H9 (cell line): ENCODE data around the gene TTC12. TPM values are rescaled to one million over a fixed set of nuclear protein-coding genes. Genes with fewer than 3 reads are reported as not detected.

ENCODE experiments used
- DNase-seq: peaks from one replicate; pipeline ENCODE4 v3.0.0-alpha.2; 2017
- H2AFZ ChIP-seq: one replicate; pipeline ENCODE4 v1.6.1; 2013; ENCODE audit warnings: mild to moderate bottlenecking, low read length, control low read depth, moderate library complexity
- H2AK5ac ChIP-seq: 2 replicates; pipeline ENCODE4 v1.6.1; 2013; ENCODE audit warnings: low read length, control low read depth, mixed read lengths; ENCODE audit not compliant: insufficient read length
- H2BK120ac ChIP-seq: one replicate; pipeline ENCODE4 v1.6.1; 2013; ENCODE audit warnings: low read depth, mild to moderate bottlenecking, low read length, control low read depth, inconsistent platforms; ENCODE audit not compliant: poor library complexity, severe bottlenecking
- H2BK12ac ChIP-seq: 2 replicates; pipeline ENCODE4 v1.6.1; 2013; ENCODE audit warnings: low read length, control low read depth, mixed read lengths, low read depth; ENCODE audit not compliant: insufficient read length
- H2BK15ac ChIP-seq: 2 replicates; pipeline ENCODE4 v1.6.1; 2013; ENCODE audit warnings: low read depth, low read length, control low read depth
- H2BK20ac ChIP-seq: one replicate; pipeline ENCODE4 v1.6.1; 2013; ENCODE audit warnings: low read depth, mild to moderate bottlenecking, low read length, control low read depth, inconsistent platforms; ENCODE audit not compliant: poor library complexity, severe bottlenecking
- H2BK5ac ChIP-seq: 2 replicates; pipeline ENCODE4 v1.6.1; 2013; ENCODE audit warnings: low read length, control low read depth, mixed read lengths; ENCODE audit not compliant: insufficient read length
- H3K14ac ChIP-seq: 2 replicates; pipeline ENCODE4 v1.6.1; 2013; ENCODE audit warnings: low read length, control low read depth; ENCODE audit not compliant: insufficient read depth
- H3K18ac ChIP-seq: 2 replicates; pipeline ENCODE4 v1.6.1; 2013; ENCODE audit warnings: low read depth, mild to moderate bottlenecking, mixed read lengths, low read length, control low read depth; ENCODE audit not compliant: insufficient read length
- H3K23ac ChIP-seq: 2 replicates; pipeline ENCODE4 v1.6.1; 2013; ENCODE audit warnings: low read length, control low read depth, mixed read lengths, low read depth; ENCODE audit not compliant: insufficient read length
- H3K23me2 ChIP-seq: 2 replicates; pipeline ENCODE4 v1.6.1; 2013; ENCODE audit warnings: low read depth, mild to moderate bottlenecking, mixed read lengths, low read length, control low read depth; ENCODE audit not compliant: insufficient read length, poor library complexity, severe bottlenecking
- H3K27ac ChIP-seq: 2 replicates; pipeline ENCODE4 v1.5.1; 2013; ENCODE audit warnings: low read length, control low read depth, mixed read lengths, low read depth; ENCODE audit not compliant: insufficient read length
- H3K27me3 ChIP-seq: 2 replicates; pipeline ENCODE4 v1.6.1; 2013; ENCODE audit warnings: low read length, control low read depth, inconsistent platforms; ENCODE audit not compliant: insufficient read depth
- H3K4ac ChIP-seq: 2 replicates; pipeline ENCODE4 v1.6.1; 2013; ENCODE audit warnings: low read depth, mild to moderate bottlenecking, control low read depth, inconsistent platforms, low read length, moderate library complexity
- H3K4me1 ChIP-seq: 2 replicates; pipeline ENCODE4 v1.6.1; 2013; ENCODE audit warnings: low read length, control low read depth, inconsistent platforms; ENCODE audit not compliant: insufficient read depth
- H3K4me2 ChIP-seq: 2 replicates; pipeline ENCODE4 v1.6.1; 2013; ENCODE audit warnings: low read length, control low read depth, mixed read lengths; ENCODE audit not compliant: insufficient read length, insufficient read depth
- H3K56ac ChIP-seq: 2 replicates; pipeline ENCODE4 v1.6.1; 2013; ENCODE audit warnings: low read depth, mild to moderate bottlenecking, mixed read lengths, low read length, control low read depth; ENCODE audit not compliant: insufficient read length
- H3K79me1 ChIP-seq: 2 replicates; pipeline ENCODE4 v1.6.1; 2013; ENCODE audit warnings: low read depth, mild to moderate bottlenecking, moderate library complexity, low read length, control low read depth, inconsistent platforms; ENCODE audit not compliant: insufficient read depth, poor library complexity, severe bottlenecking
- H3K79me2 ChIP-seq: 2 replicates; pipeline ENCODE4 v1.6.1; 2013; ENCODE audit warnings: low read length, control low read depth, inconsistent platforms; ENCODE audit not compliant: insufficient read depth
- H3K9ac ChIP-seq: 2 replicates; pipeline ENCODE4 v1.6.1; 2013; ENCODE audit warnings: low read length, control low read depth, mixed read lengths; ENCODE audit not compliant: insufficient read length; ENCODE audit errors: extremely low read depth
- H3K9me3 ChIP-seq: one replicate; pipeline ENCODE4 v1.6.1; 2013; ENCODE audit warnings: low read depth, low read length, inconsistent platforms; ENCODE audit not compliant: control insufficient read depth
- H3T11ph ChIP-seq: one replicate; pipeline ENCODE4 v1.6.1; 2013; ENCODE audit warnings: mild to moderate bottlenecking, low read length, control low read depth, inconsistent platforms
- H4K20me1 ChIP-seq: one replicate; pipeline ENCODE4 v1.6.1; 2013; ENCODE audit not compliant: control insufficient read depth, insufficient read length, insufficient read depth
- H4K5ac ChIP-seq: 2 replicates; pipeline ENCODE4 v1.6.1; 2013; ENCODE audit warnings: low read depth, mild to moderate bottlenecking, mixed read lengths, low read length, control low read depth; ENCODE audit not compliant: insufficient read length
- H4K8ac ChIP-seq: replicated peaks from 2 replicates; pipeline ENCODE4 v1.6.1; 2013; ENCODE audit warnings: low read length, control low read depth, mixed read lengths, low read depth; ENCODE audit not compliant: insufficient read length
- H4K91ac ChIP-seq: 2 replicates; pipeline ENCODE4 v1.6.1; 2013; ENCODE audit warnings: low read depth, mild to moderate bottlenecking, moderate library complexity, mixed read lengths, low read length, control low read depth; ENCODE audit not compliant: insufficient read length
- H3K27ac Mint-ChIP-seq, 3 experiments: 2 replicates in 2 of 3; 3 replicates in 1 of 3; pipeline ENCODE4 v1.8.0; 2020 to 2021; ENCODE audit warnings: mixed read lengths in 3 of 3, mild to moderate bottlenecking in 1 of 3, moderate library complexity in 1 of 3
- H3K27me3 Mint-ChIP-seq: 2 replicates; pipeline ENCODE4 v1.8.0; 2021; ENCODE audit warnings: low read depth, mild to moderate bottlenecking, moderate library complexity, mixed read lengths
- H3K36me3 Mint-ChIP-seq, 3 experiments: 2 replicates in 2 of 3; 3 replicates in 1 of 3; pipeline ENCODE4 v1.8.0; 2020 to 2021; ENCODE audit warnings: low read depth in 3 of 3, mixed read lengths in 3 of 3; ENCODE audit not compliant: insufficient read depth in 1 of 3
- H3K4me1 Mint-ChIP-seq, 2 experiments: 2 replicates each; pipeline ENCODE4 v1.8.0; 2020; ENCODE audit warnings: mixed read lengths in 2 of 2
- H3K4me3 Mint-ChIP-seq, 2 experiments: 2 replicates in 1 of 2; 3 replicates in 1 of 2; pipeline ENCODE4 v1.8.0; 2020 to 2021; ENCODE audit warnings: mild to moderate bottlenecking in 2 of 2, mixed read lengths in 2 of 2, moderate library complexity in 1 of 2
- H3K9me3 Mint-ChIP-seq, 2 experiments: 2 replicates in 1 of 2; 3 replicates in 1 of 2; pipeline ENCODE4 v1.8.0; 2020; ENCODE audit warnings: mild to moderate bottlenecking in 2 of 2, mixed read lengths in 2 of 2, moderate library complexity in 1 of 2
- WGBS: extraction: QIAGEN DNeasy Blood & Tissue Kit; methylation state at CpG from one replicate; pipeline ENCODE4 v1.1.7; 2013; ENCODE audit warnings: missing lambda C conversion rate, low lambda C conversion rate, mixed read lengths; ENCODE audit not compliant: insufficient read length; ENCODE audit errors: extremely low coverage; 5-methylcytosine and 5-hydroxymethylcytosine counted together
- total RNA-seq: library from RNA; stranded (reverse); gene quantifications from 2 replicates; pipeline ENCODE4 v1.2.1, GENCODE V29; 2021
- TF ChIP-seq, protein P1 (sequence below): fragments of 200-600 bp; sonication (generic); conservative IDR thresholded peaks from 3 replicates; pipeline ENCODE4 v1.8.0; 2021; ENCODE audit warnings: antibody characterized with exemption, mild to moderate bottlenecking

Gene TTC12
- total RNA-seq, 1 experiment from 2014 or later = 8.3 TPM

DNA sequence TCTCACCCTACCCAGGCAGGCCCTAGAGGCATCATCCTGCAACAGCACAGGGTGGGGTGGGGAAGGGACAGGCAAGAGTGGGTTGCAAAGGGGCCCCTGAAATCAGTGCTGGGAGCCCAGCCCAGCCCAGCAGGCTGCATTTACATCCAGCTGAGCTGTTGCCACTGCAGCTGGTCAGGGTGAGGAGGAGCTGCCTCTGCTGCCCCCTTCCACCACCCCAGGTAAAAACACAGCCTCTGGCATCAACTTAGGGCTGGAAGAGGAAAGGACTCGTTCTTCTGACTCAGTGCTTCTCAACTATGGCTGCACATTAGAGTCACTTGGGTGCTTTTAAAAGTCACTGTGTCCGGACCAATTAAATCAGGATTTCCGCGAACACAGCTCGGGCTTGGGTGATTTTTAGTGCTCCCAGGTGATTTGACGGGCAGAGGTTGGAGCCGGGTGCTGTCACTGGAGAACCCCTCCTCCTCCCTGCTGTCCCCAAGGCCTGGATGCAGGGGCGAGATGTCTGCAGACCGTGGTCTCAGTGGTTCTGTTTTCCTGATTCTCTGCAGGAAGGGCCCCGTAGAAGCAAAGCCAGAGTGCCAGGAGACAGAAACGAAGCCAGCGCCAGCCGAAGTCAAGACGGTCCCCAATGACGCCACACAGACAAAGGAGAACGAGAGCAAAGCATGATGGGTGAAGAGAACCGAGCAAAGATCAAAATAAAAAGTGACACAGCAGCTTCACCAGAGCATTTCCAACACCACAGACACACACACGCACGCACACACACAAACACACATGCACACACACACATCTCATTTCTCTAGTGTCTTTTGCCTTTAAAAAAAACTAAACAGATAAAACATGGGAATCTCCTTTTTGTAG is 39.4 kb upstream of the TTC12 start:
- H3K27ac Mint-ChIP-seq = no peak overlapping the region
- DNase-seq = peak; percentile 73
- no peak overlapping the region for H3K4ac ChIP-seq

More for the DNA sequence above, 39.4 kb upstream of the TTC12 start:
- H3K79me2 ChIP-seq = no peaks in the 10 kb centered on the region
- H3K56ac ChIP-seq = no peak overlapping the region
- H3K4me2 ChIP-seq = no peak overlapping the region
- no peaks in the 10 kb centered on the region; the same call in 1 of the 2 replicates for H3K27me3 Mint-ChIP-seq
- no peak overlapping the region for H2BK120ac ChIP-seq
- H3T11ph ChIP-seq = no peak overlapping the region
- H3K23ac ChIP-seq = no peak overlapping the region
- no peak overlapping the region for H4K5ac ChIP-seq
- H2AFZ ChIP-seq = no peak overlapping the region
- H3K18ac ChIP-seq = no peak overlapping the region
- H2BK20ac ChIP-seq = no peak overlapping the region
- no peak overlapping the region for H2BK12ac ChIP-seq
- H2BK15ac ChIP-seq = no peak overlapping the region
- H3K23me2 ChIP-seq = no peaks in the 10 kb centered on the region
- no peaks in the 10 kb centered on the region for H3K9me3 ChIP-seq
- H3K9ac ChIP-seq = no peak overlapping the region
- H3K4me1 Mint-ChIP-seq = peaks cover 0 to 4% of the 10 kb centered on the region in 2 experiments; a peak in 1 of 4 replicates
- no peaks in the 10 kb centered on the region for H3K9me3 Mint-ChIP-seq
- H2BK5ac ChIP-seq = no peak overlapping the region
- no peaks in the 10 kb centered on the region for H3K4me1 ChIP-seq
- H3K4me3 Mint-ChIP-seq = no peak overlapping the region
- H3K79me1 ChIP-seq = no peaks in the 10 kb centered on the region
- H4K8ac ChIP-seq = no peak overlapping the region
- TF ChIP-seq, protein P1, sequence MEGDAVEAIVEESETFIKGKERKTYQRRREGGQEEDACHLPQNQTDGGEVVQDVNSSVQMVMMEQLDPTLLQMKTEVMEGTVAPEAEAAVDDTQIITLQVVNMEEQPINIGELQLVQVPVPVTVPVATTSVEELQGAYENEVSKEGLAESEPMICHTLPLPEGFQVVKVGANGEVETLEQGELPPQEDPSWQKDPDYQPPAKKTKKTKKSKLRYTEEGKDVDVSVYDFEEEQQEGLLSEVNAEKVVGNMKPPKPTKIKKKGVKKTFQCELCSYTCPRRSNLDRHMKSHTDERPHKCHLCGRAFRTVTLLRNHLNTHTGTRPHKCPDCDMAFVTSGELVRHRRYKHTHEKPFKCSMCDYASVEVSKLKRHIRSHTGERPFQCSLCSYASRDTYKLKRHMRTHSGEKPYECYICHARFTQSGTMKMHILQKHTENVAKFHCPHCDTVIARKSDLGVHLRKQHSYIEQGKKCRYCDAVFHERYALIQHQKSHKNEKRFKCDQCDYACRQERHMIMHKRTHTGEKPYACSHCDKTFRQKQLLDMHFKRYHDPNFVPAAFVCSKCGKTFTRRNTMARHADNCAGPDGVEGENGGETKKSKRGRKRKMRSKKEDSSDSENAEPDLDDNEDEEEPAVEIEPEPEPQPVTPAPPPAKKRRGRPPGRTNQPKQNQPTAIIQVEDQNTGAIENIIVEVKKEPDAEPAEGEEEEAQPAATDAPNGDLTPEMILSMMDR = peak; percentile 64
- WGBS = no CpG with 5 or more reads among the region's 19 CpGs
- no peaks in the 10 kb centered on the region for H4K20me1 ChIP-seq
- no peak overlapping the region for H2AK5ac ChIP-seq
- no peak overlapping the region for H4K91ac ChIP-seq
- no peak overlapping the region for H3K14ac ChIP-seq
- no peaks in the 10 kb centered on the region for H3K27me3 ChIP-seq
- H3K36me3 Mint-ChIP-seq = no peaks in the 10 kb centered on the region
- H3K27ac ChIP-seq = no peak overlapping the region
